Activated CD8-positive, alpha-beta T cell treated with anti-CD3 and anti-CD28 coated beads for 36 hours (primary cell): Measurements from ENCODE around the gene C2CD3. TPM values are rescaled to one million over a fixed set of nuclear protein-coding genes. Genes with fewer than 3 reads are reported as not detected.

Source experiments
- ATAC-seq: fragments of 200-7000 bp; cut with Tn5 transposase; one replicate; pipeline ENCODE4 v1.10.0; 2021; ENCODE audit warnings: mild to moderate bottlenecking, moderate library complexity
- CTCF ChIA-PET: fragments of 350-600 bp; sonication (Branson Sonifier 250); formaldehyde crosslinking; loops from one replicate; lab custom pipeline; 2021; ENCODE audit warnings: antibody characterized with exemption; lab: Charles Lee
- POLR2A ChIA-PET: fragments of 350-600 bp; sonication (Branson Sonifier 250); formaldehyde crosslinking; loops from one replicate; lab custom pipeline; 2021; ENCODE audit warnings: antibody characterized with exemption; lab: Charles Lee
- DNase-seq: peaks from one replicate; pipeline ENCODE4 v3.0.0-alpha.2; 2020
- H3K27ac Mint-ChIP-seq: one replicate; pipeline ENCODE4 v1.8.0; 2021; ENCODE audit warnings: mild to moderate bottlenecking, mixed read lengths
- H3K27me3 Mint-ChIP-seq: one replicate; pipeline ENCODE4 v1.8.0; 2021; ENCODE audit warnings: mixed read lengths
- H3K36me3 Mint-ChIP-seq: one replicate; pipeline ENCODE4 v1.8.0; 2021; ENCODE audit warnings: low read depth, mixed read lengths
- H3K4me1 Mint-ChIP-seq: one replicate; pipeline ENCODE4 v1.8.0; 2021; ENCODE audit warnings: low read depth, mixed read lengths
- H3K4me3 Mint-ChIP-seq: one replicate; pipeline ENCODE4 v1.8.0; 2021; ENCODE audit warnings: mild to moderate bottlenecking, moderate library complexity, mixed read lengths
- H3K9me3 Mint-ChIP-seq: one replicate; pipeline ENCODE4 v1.8.0; 2021; ENCODE audit warnings: mixed read lengths
- intact Hi-C: fragments of 100-400 bp; cut with micrococcal nuclease; formaldehyde crosslinking; loops from one replicate; pipeline ENCODE4 v1.10.0; 2022
- total RNA-seq, 2 experiments: library from RNA; stranded (reverse); gene quantifications; one replicate each; pipeline ENCODE4 v1.2.3, GENCODE V29; 2021
- TF ChIP-seq, protein P1 (sequence below): fragments of 200-600 bp; IDR thresholded peaks from one replicate; pipeline ENCODE4 v1.8.0; 2022; ENCODE audit warnings: antibody characterized with exemption, mild to moderate bottlenecking

The C2CD3 gene
- total RNA-seq, 2 experiments from 2014 or later: 22.5 to 25.6 TPM

DNA sequence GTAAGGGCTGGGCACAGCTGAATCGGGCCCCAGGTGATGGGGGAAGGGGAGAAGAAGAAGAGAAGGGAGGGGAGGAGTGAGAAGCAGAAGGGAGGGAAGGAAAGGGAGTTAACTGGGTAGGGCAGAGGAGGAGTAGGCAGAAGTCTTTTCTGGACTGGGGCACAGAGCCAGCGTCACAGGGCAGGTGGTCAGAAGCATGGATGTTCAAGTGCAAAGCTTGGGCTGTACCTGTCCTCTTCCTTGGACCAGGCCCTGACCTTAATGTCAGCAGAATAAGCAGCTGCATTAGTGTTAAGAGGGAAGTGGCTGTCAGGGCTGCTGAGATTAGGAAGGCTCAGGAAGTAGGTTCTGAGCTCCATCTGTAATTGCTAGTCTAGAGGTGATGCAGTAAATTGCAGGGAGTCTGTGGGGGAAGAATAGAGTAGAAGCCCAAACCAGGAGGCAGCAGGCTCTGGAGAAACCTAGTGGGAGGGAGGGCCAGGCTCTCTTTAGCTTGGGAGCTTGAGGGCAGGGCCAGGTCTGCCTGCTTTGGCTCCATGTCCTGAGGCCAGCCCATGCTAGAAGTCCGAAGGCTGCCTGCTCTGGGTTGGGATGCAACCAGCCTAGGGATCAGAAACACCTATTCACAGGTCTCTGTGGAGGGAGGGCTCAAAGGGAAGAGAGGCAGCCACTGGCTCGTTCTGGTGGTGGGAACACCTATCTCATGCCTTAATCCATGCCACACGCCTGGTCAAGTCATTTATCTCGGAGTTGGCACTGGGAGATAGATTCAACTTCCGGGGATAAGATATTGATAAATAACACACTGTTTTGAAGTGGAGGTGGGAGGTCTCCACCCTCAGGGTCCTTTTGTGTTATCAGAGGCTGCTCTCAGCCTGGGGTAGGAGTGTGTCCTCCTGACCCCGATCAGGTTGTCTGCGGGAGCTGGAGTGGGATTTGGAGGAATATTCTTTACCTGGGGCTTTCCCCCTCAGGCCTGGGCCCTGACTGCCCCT lies 160.2 kb downstream of the C2CD3 start:
- intact Hi-C loops: no loop called here
- H3K27ac Mint-ChIP-seq: peak overlapping the region; percentile 98
- H3K27me3 Mint-ChIP-seq: no peaks in the 10 kb centered on the region
- H3K4me1 Mint-ChIP-seq: peaks cover 94% of the 10 kb centered on the region
- H3K9me3 Mint-ChIP-seq: no peaks in the 10 kb centered on the region
- ChIA-PET POLR2A (interaction anchor here (0.9 to 17.6 kb wide), 11 partner anchors 8 to 34 kb away, joined by 4 to 269 read pairs (median 5); partner anchors contain the start of gene UCP2), CTCF (interaction anchor here (0.9 to 2.7 kb wide), 4 partner anchors 13 to 40 kb away, joined by 3 to 9 read pairs (median 4); no protein-coding TSS in a partner anchor)
- H3K36me3 Mint-ChIP-seq: peaks cover 20% of the 10 kb centered on the region
- ATAC-seq: no peak
- no peak for DNase-seq
- peak overlapping the region; percentile 17 for H3K4me3 Mint-ChIP-seq
- TF ChIP-seq, protein P1, sequence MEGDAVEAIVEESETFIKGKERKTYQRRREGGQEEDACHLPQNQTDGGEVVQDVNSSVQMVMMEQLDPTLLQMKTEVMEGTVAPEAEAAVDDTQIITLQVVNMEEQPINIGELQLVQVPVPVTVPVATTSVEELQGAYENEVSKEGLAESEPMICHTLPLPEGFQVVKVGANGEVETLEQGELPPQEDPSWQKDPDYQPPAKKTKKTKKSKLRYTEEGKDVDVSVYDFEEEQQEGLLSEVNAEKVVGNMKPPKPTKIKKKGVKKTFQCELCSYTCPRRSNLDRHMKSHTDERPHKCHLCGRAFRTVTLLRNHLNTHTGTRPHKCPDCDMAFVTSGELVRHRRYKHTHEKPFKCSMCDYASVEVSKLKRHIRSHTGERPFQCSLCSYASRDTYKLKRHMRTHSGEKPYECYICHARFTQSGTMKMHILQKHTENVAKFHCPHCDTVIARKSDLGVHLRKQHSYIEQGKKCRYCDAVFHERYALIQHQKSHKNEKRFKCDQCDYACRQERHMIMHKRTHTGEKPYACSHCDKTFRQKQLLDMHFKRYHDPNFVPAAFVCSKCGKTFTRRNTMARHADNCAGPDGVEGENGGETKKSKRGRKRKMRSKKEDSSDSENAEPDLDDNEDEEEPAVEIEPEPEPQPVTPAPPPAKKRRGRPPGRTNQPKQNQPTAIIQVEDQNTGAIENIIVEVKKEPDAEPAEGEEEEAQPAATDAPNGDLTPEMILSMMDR: no peak

DNA sequence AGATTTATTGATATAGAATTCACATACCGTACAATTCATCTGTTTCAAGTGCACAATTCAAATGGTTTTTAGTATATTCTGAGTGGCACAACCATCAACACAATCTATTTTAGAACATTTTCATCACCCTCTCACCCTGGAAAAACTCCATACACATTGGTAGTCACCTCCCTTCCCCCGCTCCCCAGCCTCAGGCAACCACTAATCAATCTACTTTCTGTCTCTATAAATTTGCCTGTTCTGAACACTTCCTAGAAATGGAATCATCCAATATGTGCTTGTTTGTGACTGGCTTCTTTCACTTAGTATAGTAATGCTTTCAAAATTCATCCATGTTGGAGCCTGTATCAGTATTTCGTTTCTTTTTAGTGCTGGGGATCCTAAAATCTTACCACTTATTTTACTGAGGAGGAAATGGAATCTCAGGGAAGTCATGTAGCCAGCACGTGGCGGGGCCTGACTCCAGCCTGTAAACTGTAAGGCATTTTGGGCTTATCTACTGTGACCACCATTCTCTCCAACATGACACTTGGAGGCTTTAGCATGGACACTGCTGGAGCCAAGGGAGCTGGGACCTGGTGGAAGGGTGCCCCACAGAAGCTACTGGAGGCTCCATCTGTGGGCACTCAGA lies 161.0 kb downstream of the C2CD3 start:
- TF ChIP-seq, protein P1: no peak
- intact Hi-C loops: loop anchor here (1.0 to 5.0 kb wide), 2 partner anchors 10 to 37 kb away; no protein-coding TSS in a partner anchor
- no peak for ATAC-seq
- peaks cover 94% of the 10 kb centered on the region for H3K4me1 Mint-ChIP-seq
- POLR2A ChIA-PET: interaction anchor here (1.3 to 17.6 kb wide), 4 partner anchors 11 to 33 kb away, joined by 4 to 269 read pairs (median 15); partner anchors contain the start of gene UCP2
- H3K9me3 Mint-ChIP-seq: no peaks in the 10 kb centered on the region
- peak overlapping the region; percentile 98 for H3K27ac Mint-ChIP-seq
- no peak for DNase-seq
- H3K36me3 Mint-ChIP-seq: peaks cover 16% of the 10 kb centered on the region
- CTCF ChIA-PET: interaction anchor here (0.9 to 1.5 kb wide), 3 partner anchors 12 to 40 kb away, joined by 3 to 4 read pairs (median 3); no protein-coding TSS in a partner anchor
- H3K4me3 Mint-ChIP-seq: no peak overlapping the region
- no peaks in the 10 kb centered on the region for H3K27me3 Mint-ChIP-seq

DNA sequence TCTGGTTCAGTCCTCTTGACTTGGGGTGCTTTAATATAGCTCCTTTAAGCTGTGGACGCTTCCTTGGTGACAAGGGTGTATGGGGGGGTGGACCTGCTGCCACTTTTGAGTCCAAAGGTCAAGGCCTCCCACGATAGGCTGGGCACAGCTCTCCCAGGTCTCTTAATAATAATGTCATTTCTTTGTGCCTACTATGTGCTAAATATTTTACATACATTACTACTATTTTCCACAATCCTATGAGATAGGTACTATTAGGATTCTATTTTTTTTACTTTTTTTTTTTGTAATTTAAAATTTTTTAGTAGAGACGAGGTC lies 161.6 kb downstream of the C2CD3 start:
- Mint-ChIP-seq H3K4me1 (peaks cover 94% of the 10 kb centered on the region), H3K9me3 (no peaks in the 10 kb centered on the region), H3K27ac (peak overlapping the region; percentile 51), H3K36me3 (peaks cover 19% of the 10 kb centered on the region), H3K27me3 (no peaks in the 10 kb centered on the region), H3K4me3 (no peak overlapping the region)
- no peak for DNase-seq
- POLR2A ChIA-PET: interaction anchor here (17.6 kb wide), 1 partner anchor 32 kb away, joined by 269 read pairs; the partner anchor contains the start of gene UCP2
- no peak for ATAC-seq
- TF ChIP-seq, protein P1: no peak
- CTCF ChIA-PET: no interaction called here
- intact Hi-C loops: loop anchor here (1.0 to 5.0 kb wide), 2 partner anchors 10 to 37 kb away; no protein-coding TSS in a partner anchor

DNA sequence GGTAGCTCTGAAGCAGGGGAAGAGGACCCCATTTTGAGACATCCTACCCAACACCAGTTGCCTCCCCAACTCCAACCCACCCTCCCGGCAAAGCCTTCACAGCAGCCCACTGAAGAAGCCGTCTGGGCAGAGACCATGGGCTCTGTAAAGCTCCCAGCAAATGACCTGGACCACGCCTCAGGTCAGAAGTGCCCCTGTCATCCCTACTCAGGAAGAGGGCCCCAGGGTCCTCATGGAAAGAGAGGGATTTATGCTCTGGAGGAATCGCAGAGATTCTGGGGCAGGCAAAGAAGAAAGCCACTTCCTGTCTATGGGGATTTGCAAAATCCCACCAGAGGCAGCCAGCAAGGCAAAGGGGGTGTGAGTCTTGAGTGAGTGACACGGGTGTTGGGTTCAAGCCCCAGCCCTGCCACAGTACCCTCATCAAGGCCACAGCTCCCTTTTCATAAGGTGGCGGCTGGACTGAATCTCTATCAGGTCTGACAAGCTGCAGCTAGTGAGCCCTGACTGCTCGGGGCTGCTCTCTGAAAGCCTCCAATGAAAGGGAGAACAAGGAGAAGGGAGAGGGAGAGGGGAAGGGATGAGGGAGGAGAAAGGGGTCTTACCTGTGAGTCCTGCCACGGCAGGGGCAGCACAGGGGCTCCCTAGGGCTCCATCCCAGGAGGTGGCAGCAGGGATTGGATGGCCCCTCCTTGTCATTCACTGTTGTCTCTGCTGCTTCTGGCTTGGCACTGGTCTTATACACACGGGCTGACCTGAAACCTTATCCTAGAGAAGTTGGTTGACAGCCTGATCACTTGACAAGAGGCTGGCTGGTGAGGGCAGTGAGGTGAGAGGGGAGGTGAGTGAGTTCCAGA lies 162.2 kb downstream of the C2CD3 start, which contains the start of gene UCP3:
Gene UCP3 (minus strand): TSS at position 713 of the 857 bp plus-strand sequence. CDS start 2,043 bp downstream, outside the sequence.
- no peak within 1 kb of the TSS for H3K4me3 Mint-ChIP-seq
- intact Hi-C loops: loop anchor here (1.0 to 5.0 kb wide), 2 partner anchors 11 to 36 kb away; no protein-coding TSS in a partner anchor
- no peaks in the 10 kb centered on the region for H3K9me3 Mint-ChIP-seq
- TF ChIP-seq, protein P1: no peak
- H3K36me3 Mint-ChIP-seq: peaks cover 24% of the 10 kb centered on the region
- CTCF ChIA-PET: interaction anchor here (1.3 kb wide), 2 partner anchors 10 to 27 kb away, joined by 3 to 4 read pairs; no protein-coding TSS in a partner anchor
- peaks cover 95% of the 10 kb centered on the region for H3K4me1 Mint-ChIP-seq
- no peak for ATAC-seq
- no peak for DNase-seq
- H3K27ac Mint-ChIP-seq: peak within 1 kb of the TSS; percentile 98
- POLR2A ChIA-PET: interaction anchor here (0.8 to 17.6 kb wide), 6 partner anchors 10 to 98 kb away, joined by 3 to 269 read pairs (median 3); partner anchors contain the start of gene UCP2
- no peaks in the 10 kb centered on the region for H3K27me3 Mint-ChIP-seq
